IPS DF 4.7 (cell line): Measurements from ENCODE around the gene MIXL1.

ENCODE experiments used
- DNase-seq: peaks from one replicate; pipeline ENCODE4 v3.0.0-alpha.2; 2013; ENCODE audit warnings: low spot score; ENCODE audit errors: extremely low read depth

The MIXL1 gene

GRCh38 chr1:226276077-226276682 lies 52.7 kb downstream of the MIXL1 start:
- DNase-seq, result no peak
